Activated T-cell treated with anti-CD3 and anti-CD28 coated beads, Interleukin-2, amount 50 U/mL, for 1 hour (primary cell): Measurements from ENCODE around the gene FGF22.
A peak's percentile ranks its signal among the peaks of the same experiment; 100 is the strongest.
"Not testable (repeated sequence)": the region's sequence is repeated elsewhere in the genome, so short reads cannot be mapped to it uniquely, and the experiment has no call there.

Experiments used
- DNase-seq: peaks from one replicate; pipeline ENCODE4 v3.0.0-alpha.2; 2020

FGF22 gene

DNA sequence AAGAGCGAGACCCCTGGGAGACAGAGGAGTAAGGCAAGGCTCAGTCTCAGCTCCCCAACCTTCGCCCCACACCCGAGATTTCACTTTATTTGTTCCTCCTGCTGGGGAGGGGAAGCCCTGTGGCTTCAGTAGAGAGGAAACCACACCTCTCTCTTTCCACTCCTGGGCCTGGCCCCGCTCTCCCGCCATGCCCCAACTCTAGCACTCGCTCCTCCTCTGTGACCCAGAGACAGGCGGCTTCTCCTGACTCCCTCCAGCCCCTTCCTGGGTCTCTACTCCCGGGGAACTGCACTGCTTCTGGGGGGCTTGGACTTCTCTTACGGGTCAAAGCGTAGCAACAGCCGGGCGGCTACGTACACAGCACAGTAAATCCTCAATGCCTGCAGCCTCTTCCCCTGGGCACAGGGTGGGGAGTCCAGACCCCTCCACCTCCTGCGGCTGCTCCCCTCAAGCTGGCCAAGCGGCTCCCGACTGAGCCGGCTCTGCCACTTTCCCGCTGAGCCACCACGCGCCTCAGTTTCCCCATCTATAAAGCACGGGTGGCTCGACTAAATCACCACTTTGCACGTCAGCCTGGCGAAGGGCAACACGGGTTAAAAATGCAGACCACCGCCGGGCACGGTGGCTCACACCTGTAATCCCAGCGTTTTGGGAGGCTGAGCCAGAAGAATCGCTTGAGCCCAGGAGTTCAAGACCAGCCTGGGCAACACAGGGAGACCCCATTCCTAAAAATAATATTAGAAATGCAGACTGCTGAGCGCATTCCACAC, 21.9 kb downstream of the FGF22 start:
- DNase-seq: peak; percentile 70

DNA sequence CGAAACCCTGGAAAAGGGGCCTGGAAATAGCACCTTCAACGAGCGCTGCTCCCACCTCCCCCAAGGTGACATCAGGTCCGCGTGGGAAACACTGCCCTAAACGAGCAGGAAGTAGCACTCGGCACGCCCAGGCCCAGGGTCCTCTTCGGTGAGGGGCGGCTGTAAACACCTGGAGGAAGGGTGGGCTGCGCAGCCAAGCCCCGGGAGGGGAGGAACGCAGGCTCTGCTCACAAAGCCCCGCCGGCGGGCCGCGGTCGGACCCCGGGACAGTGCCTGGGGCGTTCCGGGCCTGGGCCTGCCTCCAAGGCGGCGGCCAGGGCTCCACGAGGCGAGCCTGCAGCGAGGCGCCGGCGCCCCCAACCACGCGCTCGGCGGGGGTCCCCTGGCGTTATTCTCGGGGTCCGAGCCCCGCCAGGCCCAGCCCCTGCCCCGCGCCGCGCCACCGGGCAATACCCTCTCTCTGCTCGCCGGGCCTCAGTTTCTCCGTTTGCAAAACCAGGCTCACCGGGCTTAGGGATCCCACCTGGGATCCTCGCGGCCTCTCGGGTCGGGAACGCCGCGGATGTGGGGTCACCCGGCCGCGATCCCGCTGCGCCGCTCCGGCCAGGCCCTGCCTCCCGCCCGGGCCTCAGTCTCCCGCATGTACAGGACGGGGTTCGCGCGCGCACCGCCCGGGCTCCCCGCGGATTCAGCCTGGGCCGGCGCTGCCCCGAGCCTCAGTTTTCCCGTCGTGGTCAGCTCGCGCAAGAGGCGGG, 22.7 kb downstream of the FGF22 start:
- DNase-seq: peak; percentile 68

DNA sequence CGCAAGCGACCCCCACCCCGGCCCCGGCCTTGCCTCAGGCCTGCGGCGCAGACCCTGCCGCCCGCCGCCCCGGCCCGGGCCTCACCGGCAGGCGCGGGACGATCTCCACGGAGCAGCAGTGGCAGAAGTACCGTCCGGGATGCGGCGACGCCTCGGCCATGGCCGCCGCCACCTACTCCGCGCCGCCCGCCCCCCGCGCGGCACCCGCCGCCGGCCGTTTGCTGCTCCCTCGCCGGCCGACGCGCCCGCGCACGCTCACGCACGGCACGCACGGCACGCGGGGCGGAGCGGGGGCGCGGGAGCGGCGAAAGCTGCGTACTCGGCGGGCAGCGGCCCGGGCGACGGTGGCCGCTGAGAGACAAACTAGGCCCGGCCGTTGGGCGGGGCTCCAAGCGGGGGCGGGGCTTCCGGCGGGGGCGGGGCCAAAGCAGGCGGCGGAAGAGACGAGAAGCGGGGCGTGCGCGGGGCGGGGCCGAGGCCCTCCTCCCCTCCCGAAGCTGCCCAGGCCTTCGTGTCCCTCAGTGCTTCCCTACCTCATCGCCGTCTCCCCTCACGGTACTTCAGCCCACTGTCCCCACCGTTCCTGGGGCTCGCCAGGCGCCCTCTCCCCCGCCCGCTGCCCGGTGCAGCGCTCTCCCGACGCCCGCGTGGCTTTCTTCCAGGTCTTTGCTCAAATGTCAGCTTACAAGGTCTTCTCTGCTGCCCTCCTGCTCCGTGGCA, 23.4 kb downstream of the FGF22 start, which contains the start of gene RNF126:
RNF126 (minus strand) TSS at position 253 of the 720 bp plus-strand sequence; CDS start at position 160, 93 bp downstream.
- DNase-seq: peak; percentile 95

DNA sequence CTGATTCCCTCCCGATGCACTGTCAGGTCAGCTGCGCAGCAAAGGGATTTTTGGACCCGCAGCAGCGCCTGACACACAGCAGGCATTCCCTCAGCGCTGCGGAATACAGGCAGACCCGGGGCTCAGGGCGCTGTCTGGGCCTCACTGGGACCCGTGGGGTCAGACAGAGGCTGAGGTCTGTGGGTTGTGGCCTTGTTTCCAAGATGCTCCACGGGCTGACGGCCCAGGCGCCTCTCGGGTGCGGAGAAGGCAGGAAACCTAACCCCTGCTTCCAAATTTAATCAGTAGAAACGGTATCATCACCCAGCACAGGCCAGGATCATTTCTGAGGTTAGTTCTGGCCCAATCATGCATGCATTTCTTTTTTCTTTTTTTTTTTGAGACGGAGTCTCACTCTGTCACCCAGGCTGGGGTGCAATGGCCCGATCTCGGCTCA, 24.0 kb downstream of the FGF22 start:
- no peak for DNase-seq

DNA sequence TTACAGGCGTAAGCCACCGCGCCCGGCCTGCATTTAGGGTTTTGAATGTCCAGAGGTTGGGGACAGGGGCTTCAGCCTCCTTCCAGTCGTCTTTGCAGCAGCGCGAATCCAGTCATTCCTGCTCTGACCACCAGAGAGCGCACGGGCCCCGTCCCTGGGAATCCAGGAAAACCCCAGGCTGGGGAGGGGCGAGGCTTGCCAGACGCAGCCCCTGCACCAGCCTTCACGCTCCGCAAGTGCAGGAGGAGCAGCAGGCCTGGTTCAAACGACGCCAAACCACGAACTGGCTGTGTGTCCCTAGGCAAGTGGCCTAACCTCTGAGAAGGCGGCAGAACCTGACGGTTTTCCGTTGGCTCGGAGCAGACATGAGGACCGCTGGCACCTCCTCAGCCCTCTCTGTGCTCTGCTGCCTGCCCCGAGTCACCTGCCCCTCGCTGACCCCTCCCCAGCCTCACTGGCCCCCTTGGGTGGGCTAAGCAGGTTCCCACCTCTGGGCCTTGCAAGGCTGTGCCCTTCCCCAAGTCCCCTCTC, 25.3 kb downstream of the FGF22 start:
- DNase-seq: peak; percentile 85

DNA sequence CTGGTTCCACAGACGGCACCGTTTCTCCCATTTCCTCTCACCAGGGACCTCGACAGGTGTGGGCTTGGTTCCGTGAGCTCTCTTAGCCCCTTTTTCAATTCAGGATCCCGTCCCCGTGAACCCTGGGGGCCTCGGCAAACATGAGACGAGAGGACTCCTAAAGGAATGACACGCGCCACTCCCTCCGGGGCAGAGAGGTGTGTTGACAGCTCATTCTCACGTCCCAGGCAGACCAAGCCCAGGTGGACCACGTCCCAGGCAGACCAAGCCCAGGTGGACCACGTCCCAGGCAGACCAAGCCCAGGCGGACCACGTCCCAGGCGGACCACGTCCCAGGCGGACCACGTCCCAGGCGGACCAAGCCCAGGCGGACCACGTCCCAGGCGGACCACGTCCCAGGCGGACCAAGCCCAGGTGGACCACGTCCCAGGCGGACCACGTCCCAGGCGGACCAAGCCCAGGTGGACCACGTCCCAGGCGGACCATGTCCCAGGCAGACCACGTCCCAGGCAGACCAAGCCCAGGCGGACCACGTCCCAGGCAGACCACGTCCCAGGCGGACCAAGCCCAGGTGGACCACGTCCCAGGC, 27.4 kb downstream of the FGF22 start:
- DNase-seq: not testable (repeated sequence)

DNA sequence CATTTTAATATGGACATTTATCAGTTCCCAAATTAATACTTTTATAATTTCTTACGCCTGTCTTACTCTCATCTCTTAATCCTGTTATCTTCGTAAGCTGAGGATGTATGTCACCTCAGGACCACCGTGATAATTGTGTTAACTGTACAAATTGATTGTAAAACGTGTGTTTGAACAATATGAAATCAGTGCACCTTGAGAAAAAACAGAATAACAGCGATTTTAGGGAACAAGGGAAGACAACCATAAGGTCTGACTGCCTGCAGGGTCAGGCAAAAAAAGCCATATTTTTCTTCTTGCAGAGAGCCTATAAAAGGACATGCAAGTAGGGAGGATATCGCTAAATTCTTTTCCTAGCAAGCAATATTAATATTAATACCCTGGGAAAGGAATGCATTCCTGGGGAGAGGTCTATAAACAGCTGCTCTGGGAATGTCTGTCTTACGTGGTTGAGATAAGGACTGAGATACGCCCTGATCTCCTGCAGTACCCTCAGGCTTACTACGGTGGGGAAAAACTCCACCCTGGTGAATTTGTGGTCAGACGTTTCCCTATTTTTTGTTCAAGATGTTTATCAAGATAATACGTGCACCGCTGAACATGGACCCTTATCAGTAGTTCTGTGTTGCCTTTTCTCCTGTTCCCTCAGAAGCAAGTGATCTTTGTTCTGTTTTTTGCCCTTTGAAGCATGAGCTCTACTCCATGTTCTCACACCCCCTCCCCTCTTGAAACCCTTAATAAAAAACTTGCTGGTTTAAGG, 29.2 kb downstream of the FGF22 start:
- DNase-seq: not testable (repeated sequence)

DNA sequence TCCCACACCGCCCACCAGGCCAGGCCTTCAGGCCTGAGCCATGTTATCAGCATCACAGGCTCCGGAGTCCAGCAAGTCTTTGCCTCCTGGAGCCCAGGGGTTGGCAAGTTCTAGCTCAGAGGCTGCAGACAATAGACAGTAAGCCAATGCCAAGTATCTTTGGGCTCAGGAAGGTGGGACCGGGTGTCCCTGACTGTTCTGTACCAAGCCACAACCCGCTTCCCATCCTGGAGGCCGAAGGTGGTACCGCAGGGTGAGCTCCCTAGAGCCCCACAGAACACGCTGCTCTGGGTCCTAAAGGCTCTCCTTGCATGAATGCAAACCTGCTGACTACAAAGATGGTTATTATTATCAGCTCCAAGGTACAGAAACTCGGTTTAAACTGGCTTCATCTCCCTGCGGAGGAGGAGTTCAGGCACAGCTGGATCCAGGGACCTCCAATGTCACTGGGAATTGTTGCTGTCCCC, 31.0 kb downstream of the FGF22 start:
- DNase-seq: no peak

DNA sequence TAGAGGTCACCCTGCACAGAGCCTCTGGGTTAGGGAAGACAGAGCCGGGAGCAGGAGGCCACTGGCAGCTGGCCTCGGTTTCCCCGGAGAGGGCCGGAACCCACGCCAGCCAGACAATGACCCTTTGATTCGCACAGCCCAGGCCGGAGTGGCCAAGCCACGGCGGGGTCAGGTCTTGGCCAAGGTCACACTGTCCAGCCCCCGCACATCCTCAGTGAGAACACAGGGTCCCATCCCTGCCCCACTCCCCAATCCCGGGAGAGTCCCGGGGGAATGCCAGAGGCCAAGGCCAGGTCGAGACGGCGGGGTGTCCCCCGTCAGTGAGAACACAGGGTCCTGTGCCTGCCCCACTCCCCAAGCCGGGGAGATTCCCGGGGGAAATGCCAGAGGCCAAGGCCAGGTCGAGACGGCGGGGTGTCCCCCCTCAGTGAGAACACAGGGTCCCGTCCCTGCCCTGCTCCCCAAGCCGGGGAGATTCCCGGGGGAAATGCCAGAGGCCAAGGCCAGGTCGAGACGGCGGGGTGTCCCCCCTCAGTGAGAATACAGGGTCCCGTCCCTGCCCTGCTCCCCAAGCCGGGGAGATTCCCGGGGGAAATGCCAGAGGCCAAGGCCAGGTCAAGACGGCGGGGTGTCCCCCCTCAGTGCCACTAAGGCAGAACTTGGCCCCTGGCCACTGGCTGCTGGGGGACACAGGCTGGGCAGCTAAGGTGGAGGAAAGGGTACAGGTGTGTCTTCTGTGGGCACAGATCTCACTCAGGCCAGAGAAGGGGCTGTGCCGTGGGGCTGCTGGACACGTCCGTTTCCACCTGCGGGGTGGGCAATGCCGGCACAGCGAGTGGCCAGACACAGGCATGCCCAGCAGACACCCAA, 34.8 kb downstream of the FGF22 start:
- no peak for DNase-seq

DNA sequence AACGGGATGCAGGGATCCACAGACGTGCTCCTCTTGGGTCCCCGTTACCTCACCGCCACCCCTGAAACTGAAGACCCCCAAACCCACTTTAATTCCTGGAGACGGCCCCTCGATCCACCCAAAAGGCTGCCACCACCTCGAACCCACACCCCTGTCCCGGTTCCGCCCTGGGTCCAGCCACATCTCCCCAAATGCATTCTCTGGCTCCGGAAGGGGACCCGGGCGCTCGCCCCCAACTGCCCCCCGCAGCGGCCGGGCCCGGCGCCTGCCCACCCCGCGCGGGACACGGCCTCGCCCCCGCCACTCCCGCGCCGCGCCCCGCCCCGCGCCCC, 36.3 kb downstream of the FGF22 start:
- no peak for DNase-seq

DNA sequence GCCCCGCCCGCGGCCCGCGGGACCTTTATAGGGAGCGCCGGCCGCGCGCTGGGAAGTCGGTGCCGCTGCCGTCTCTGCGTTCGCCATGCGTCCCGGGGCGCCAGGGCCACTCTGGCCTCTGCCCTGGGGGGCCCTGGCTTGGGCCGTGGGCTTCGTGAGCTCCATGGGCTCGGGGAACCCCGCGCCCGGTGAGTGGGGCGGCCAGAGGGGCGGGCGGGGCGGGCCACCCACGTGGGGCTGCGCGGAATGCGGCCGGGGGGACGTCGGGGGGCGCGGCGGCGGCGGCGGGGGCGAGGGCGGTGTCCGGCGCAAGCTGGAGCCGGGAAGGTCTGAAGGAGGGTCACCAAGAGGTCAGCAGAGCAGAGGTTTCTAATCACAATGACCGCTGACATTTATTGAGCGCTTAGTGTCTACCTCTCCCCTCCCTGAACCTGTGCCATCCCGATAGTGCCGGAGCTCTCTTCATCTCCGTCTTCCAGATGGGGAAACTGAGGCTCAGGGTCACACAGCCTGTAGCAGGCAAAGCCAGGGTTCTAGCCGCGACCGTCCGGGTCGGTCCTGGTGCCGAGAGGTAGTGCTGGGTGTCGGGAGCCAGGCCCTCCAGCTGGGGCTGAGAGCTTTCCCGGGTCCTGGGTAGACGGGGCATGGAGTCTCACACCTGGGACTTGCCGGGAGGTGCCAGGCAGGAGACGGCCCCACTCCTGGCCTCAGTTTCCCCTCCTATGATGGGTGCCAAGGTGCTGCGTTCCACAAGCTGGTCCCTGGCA, 36.8 kb downstream of the FGF22 start, which contains the start of gene FSTL3:
FSTL3 (plus strand) TSS at position 54 of the 767 bp plus-strand sequence; CDS start at position 86, 32 bp downstream.
- DNase-seq: no peak

DNA sequence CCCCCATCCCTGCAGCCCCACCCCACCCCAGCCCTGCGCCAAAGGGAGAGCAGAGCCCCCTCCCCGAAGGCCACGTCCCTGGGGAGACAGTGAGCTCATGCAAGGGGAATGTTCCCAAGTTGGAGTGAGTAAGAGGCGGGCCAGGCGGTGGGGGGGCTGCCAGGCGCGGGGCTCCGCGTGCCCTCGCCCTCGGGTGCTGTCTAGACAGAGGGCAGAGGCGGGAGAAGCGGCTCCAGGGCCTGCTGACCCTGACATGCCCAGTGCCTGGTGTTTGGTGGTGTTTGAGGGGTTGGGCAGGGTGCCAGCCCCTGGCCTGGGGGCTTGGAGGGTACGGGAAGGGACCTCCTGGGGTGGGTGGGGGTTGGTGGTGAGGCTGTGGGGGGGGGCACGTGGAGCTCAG, 37.5 kb downstream of the FGF22 start:
- DNase-seq: no peak

DNA sequence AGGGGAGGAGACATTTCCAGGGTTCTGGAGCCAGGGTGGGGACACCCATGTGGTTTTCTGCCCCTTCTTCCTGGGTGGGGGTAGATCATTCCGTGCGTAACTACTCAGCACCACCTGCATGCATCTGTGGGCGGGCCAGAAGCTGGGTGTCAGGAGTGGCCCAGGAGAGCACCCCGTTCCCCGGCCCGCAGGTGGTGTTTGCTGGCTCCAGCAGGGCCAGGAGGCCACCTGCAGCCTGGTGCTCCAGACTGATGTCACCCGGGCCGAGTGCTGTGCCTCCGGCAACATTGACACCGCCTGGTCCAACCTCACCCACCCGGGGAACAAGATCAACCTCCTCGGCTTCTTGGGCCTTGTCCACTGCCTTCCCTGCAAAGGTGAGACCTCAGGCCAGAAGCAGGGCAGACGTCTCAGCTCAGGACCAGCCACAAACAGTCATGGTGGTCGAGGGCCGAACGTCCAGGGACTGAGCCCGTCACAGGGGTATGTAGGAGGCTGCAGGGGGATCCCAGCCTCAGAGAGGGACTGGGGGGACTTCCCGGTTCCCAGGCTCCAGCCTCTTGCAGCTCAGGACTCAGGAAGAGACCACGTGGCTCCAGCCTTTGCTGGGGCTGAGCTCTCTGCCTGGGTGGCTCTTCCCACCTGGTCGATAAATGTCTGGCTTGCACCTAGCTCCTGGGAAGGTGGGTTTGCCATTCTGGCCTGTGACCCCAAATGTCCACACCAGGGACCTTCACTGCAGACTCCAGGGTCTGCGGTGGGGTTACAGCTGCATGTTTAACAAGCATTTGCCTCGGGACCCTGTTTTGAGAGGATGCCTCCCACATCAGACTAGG, 38.1 kb downstream of the FGF22 start:
- DNase-seq: no peak

DNA sequence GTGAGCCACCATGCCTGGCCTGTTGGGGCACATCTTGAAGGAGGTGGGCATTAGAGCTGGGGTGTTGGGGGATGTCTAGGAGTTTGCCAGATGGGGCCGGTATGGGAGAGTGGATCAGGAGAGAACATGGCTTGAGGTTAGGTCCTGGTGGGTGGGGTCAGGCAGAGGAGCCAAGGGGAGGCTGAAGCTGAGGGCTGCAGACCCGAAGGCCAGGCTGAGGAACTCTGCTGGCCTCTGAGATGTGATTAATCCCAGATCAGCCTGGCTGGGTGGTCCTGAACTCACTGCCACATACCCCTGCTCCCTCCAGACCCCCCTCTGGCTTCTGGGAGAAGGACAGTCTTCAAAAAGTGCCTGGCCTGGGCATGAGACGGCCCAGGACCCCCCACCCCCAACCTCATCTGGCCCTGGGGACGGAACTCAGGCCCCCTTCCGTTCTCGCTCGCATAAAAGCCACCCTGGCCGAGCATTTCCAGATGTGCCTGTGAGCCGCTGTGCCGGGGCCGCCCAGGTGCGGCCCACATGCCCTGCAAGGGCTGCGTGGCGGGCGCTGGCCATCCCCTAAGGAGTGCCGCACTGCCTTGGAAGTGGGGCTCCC, 39.2 kb downstream of the FGF22 start:
- DNase-seq: no peak

DNA sequence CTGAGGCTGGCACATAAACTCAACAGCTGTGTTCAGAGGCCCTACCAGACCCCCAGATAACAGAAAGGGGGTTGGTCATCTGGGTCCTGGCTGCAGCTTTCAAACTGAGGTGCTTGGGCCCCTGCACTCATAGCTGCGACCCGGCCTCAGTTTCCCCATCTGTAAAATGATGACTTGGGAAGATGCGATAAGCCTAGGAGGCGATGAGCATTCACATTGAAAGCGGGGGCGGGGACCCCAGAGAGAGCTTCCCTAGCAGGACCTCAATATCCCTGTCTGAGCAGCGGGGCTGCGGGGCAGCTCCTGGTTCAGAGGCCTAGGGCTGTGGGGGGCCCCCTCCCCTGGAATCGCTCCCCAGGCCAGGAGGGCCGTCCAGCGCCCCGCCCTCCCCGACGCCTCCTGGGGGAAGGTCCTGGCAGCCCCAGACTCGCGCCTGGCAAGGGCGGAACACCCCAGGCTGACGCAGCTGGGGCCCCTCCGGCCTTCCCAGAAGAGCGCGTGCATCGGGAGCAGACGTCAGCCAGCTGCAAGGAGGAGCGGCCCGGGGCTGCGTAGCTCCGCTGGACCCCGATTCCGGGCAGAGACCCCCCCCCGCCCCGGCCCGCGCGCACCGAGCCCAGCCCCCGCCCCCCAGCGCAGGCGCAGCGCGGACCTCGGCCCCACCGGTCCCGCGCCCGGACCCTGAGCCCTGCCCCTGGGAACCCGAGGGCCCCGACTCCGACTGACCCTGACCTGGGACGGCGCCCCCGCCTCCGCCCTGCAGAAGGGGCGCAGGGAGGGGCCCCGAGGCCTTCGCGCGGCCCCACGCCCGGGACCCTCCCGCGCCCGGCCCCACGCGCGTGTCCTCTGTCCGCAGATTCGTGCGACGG, 40.0 kb downstream of the FGF22 start:
- DNase-seq: peak; percentile 53

DNA sequence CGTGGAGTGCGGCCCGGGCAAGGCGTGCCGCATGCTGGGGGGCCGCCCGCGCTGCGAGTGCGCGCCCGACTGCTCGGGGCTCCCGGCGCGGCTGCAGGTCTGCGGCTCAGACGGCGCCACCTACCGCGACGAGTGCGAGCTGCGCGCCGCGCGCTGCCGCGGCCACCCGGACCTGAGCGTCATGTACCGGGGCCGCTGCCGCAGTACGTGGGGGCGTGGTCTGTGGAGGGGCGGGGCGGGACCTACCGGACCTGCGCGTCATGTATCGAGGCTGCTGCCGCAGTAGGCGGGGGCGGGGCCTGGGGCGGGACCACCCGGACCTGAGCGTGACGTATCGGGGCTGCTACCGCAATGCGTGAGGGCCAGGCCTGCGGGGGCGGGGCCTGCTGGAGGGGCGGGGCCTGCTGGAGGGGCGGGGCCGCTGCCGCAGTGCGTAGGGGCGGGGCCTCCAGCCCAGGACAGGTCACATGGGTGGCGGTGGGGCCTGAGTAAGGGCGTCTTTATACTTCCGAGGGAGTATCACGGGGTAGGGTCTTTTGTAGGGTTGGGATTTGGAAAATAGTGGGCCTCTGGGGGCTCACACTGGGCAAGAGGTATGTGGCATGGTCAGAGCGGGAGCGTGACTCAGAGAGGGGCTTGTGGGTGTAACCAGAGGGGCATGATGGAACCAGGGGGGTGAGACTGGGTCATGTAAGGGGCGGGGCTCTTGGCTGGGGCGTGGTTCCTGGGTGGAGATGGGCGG, 40.8 kb downstream of the FGF22 start:
- DNase-seq: peak; percentile 99
